ENCODE results near the gene IZUMO1.
"Not testable (repeated sequence)": the region's sequence is repeated elsewhere in the genome, so short reads cannot be mapped to it uniquely, and the experiment has no call there.

IZUMO1 gene

DNA sequence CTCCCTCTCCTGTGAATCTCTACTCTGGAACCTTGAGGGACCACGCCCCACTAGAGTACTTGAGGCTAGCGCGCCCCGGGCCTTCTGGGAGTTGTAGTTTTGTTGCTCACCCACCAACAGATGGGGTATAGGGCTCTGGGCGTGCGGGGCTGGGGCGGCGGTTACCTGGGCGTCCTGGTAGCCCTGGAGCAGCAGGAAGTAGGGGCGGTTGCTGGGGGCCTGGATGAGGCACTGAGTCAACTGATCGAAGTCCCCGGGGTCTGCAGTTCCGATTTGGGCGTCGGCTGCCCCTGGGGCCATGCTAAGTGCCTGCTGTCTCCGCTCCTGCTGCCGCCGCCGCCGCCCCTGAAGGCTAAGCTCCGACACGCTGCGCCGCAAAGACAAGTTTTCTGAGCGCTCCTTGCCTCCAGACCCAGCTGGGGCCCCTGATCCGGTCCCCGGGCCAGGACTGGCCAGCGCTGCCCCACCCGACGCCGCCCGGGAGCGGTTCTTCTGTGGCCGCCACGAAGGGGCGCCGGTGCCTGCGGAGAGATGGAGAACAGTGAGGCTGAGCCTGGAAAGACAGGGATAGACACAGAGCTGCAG lies 11.6 kb downstream of the IZUMO1 start:
- TF ChIP-seq POLR2A (IDR thresholded peaks at IDR 0.05; ENCODE audit: low read length) (no peak), GATA1 (IDR thresholded peaks at IDR 0.05; ENCODE audit: low read depth, low read length) (no peak)

DNA sequence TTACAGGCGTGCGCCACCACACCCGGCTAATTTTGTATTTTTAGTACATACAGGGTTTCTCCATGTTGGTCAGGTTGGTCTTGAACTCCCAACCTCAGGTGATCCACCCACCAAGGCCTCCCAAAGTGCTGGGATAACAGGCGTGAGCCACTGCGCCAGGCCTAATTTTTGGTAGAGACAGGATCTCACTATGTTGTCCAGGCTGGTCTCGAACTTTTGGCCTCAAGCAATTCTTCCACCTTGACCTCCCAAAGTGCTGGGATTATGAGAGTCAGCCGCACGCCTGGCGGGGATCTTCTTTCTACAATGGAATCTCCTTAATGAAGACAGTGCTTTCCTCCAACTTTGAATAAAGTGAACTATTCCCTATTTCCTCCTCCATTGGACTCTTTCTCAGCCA lies 12.1 kb downstream of the IZUMO1 start:
- no peak for DNase-seq

More for the DNA sequence above, 11.6 kb downstream of the IZUMO1 start:
- DNase-seq = no peak

DNA sequence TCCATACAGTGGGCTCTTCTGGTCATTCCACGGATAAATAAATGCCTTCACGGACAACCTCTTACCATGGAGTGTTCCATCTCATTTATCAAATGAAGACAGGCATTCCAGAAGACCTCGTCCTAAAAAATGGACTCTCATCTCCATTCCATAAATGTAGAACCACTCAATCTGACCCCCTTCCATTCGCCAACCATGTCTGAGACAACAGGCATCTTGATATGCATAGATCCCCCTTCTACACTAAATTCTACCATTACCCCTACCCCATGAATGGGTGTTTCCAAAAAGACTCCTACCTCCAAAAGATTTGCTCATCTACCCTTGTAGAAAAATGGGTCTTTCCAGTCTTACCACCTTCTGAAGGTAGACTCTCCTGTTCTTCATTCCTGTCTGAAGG lies 15.3 kb downstream of the IZUMO1 start:
- no peak for DNase-seq

More for the DNA sequence above, 12.1 kb downstream of the IZUMO1 start:
- TF ChIP-seq POLR2A (IDR thresholded peaks at IDR 0.05; ENCODE audit: low read length) = no peak
- TF ChIP-seq GATA1 (IDR thresholded peaks at IDR 0.05; ENCODE audit: low read depth, low read length) = no peak

DNA sequence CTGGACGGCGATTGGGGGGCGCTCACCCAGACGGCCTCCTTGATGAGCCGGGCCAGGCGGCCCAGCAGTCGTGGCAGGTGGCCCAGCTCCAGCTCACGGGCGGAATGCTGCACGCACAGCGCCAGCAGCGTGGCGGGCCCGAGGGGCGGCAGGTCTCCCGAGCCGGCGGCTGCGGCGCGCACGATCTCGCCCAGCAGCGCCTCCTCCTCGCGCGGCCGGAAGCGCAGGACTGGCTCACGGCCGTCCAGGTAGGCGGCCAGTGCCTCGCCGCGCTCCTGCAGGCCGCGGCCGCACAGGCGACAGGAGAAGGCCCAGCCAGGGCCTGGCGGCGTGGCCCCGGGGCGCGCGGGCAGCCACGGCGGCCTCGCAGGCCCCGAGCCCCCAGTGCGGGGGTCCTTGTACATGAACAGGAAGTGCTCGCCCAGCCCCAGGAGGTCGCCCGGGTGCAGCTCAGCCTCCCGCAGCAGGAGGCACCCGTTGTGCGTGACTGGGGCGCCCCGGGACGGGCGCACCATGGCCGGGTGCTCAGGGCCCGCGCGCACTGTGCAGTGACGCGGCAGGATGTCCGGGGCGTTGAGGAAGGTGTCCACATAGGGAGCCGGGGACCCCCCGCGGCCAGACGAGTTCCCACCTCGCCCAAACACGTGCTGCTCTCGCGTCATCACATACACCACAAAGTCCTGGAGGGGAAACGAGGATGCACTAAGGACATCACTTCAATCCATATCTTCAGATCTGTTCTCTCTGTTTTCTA lies 17.6 kb downstream of the IZUMO1 start:
- no peak for DNase-seq
- TF ChIP-seq POLR2A (IDR thresholded peaks at IDR 0.05; ENCODE audit: low read length) (no peak), GATA1 (IDR thresholded peaks at IDR 0.05; ENCODE audit: low read depth, low read length) (no peak)

More for the DNA sequence above, 15.3 kb downstream of the IZUMO1 start:
- TF ChIP-seq GATA1 (IDR thresholded peaks at IDR 0.05; ENCODE audit: low read depth, low read length) (no peak), POLR2A (IDR thresholded peaks at IDR 0.05; ENCODE audit: low read length) (no peak)

DNA sequence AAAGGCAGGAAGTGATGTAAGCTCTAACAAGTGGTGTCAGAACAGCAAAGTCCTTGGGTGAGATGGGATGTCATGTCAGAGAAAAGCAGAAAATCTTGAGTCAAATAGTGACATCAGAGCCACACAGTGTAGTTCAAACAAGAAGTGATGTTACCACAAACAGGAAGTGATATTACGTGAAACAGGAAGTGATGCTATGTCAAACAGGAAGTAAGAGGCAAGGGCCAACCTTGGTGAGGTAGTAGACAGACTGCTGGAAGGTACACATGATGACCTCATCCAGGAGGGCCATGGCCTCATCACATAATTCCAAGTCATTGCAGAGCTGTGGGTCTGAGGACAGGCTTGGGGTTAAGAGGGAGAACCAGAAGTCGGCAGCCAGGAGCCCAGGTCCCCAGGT lies 20.2 kb downstream of the IZUMO1 start:
- no peak for DNase-seq
- TF ChIP-seq POLR2A (IDR thresholded peaks at IDR 0.05; ENCODE audit: low read length) (no peak), GATA1 (IDR thresholded peaks at IDR 0.05; ENCODE audit: low read depth, low read length) (no peak)

DNA sequence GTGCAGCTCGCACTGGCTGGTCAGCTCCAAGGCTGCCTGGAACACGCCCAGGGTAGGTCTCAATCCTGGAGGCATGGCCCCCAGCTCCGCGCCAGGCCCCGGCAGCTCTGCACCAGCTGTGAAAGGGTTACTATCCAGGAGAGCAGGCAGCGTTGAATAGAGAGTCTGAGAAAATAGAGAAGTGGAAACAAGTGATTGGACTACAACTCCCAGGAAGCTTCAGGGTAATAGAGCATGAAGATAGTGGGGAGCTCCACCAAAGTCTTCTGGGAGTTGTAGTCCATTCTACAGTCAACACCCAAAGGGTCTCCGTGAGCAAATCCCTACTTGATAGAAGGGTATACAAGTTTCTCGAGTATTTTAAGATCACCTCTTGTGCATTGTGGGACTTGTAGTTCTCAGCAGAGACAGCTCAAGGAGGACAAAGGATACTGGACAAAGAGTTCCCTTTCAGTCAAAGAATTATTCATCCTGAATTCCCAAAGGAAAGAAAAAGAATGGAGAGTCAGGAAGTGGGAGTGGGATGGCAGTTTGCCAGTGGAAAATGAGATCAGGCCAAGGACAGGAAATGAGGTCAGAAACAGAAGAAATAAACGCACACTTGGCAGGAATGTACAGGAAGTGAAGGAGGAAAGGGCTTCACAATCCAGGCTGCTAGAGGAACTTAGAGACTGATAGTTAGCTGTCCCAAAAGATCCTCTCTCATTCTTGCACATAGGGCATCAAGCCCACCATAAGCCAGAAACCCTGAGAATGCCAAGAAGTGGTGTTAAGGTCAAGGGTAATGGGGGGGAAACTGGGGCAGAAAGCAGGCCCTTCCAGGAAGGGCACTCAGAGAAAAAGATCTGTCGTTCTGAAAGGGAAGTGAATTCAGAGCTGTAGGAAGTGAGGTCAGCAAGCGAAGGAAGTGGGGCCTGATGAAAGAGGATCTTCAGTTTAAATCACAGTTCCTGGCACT lies 21.6 kb downstream of the IZUMO1 start:
- no peak for TF ChIP-seq GATA1 (IDR thresholded peaks at IDR 0.05; ENCODE audit: low read depth, low read length)
- TF ChIP-seq POLR2A (IDR thresholded peaks at IDR 0.05; ENCODE audit: low read length) = no peak
- DNase-seq = peak; percentile 72 to 77

DNA sequence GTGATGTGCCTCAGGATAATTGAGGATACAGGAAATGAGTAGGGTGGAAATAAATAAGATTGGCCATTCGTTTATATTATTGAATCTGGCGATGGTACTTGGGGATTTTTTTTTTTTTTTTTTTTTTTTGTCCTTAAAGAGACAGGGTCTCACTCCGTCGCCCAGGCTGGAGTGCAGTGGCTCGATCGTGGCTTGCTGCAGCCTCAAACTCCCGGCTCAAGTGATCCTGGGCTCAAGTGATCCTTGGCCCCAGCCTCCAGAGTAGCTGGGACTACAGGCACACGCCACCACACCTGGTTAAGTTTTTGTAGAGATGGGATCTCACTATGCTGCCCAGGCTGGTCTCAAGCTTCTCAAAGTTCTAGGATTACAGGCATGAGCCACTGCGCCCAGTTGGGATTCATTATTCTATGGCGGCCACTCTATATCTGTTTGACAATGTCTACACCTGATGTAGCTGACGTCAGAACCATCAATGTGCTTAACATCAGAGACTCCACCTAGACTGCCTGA lies 24.5 kb downstream of the IZUMO1 start:
- TF ChIP-seq POLR2A (IDR thresholded peaks at IDR 0.05; ENCODE audit: low read length) (no peak), GATA1 (IDR thresholded peaks at IDR 0.05; ENCODE audit: low read depth, low read length) (no peak)

DNA sequence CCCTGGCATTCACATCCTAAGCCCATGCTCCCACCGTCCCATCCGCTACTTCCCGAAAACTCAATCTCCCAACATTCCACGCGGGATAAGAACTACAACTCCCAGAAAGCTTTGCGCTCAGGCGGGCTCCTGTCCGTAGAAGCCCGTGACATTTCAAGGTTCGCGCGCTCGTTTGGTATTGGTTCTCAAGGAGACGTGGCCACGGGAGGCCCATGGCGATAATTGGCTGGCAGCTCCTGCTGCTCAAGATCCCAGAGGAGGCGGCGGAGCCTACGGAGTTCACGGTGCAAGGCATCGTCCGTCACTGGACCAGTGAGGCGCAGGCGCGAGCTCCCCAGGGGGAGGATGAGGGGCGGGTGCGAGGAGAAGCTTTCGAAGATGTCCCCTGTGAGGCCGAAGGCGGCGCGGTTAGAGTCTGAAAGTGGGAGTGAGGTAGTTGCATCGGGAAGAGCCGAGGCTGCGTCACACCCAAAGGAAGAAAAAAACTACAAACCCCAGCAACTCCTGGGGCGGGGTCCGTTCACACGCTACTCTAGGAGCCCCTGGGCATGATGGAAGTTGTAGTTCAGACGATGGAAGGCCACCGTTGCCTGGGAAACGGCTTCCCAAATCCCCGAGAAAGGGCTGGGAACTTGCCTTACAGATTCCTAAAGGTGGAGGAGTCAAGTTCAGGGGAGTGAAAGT lies 26.0 kb downstream of the IZUMO1 start:
- peak; percentile 96 to 97 for DNase-seq
- TF ChIP-seq GATA1 (IDR thresholded peaks at IDR 0.05; ENCODE audit: low read depth, low read length) (no peak), POLR2A (IDR thresholded peaks at IDR 0.05; ENCODE audit: low read length) (peak; percentile 72)

More for the DNA sequence above, 24.5 kb downstream of the IZUMO1 start:
- no peak for DNase-seq

DNA sequence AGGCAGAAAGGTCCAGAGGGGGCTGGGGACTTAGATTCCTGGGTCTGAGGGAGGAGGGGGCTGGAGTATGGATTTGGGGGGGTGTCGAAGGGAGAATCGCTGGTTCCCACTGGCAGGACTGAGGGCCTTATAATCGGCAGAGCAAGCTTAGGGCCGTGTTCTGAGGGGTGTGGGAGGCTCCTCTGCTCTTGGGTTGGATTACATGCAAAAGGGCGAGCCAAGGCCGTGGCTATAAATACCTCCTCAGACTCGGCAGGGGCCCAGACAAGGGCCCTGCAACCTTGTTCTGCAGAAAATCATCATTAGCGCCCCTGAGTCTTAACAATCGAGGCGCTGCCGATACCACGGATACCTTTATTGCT lies 26.5 kb downstream of the IZUMO1 start:
- TF ChIP-seq GATA1 (IDR thresholded peaks at IDR 0.05; ENCODE audit: low read depth, low read length) = no peak
- TF ChIP-seq POLR2A (IDR thresholded peaks at IDR 0.05; ENCODE audit: low read length) = no peak

DNA sequence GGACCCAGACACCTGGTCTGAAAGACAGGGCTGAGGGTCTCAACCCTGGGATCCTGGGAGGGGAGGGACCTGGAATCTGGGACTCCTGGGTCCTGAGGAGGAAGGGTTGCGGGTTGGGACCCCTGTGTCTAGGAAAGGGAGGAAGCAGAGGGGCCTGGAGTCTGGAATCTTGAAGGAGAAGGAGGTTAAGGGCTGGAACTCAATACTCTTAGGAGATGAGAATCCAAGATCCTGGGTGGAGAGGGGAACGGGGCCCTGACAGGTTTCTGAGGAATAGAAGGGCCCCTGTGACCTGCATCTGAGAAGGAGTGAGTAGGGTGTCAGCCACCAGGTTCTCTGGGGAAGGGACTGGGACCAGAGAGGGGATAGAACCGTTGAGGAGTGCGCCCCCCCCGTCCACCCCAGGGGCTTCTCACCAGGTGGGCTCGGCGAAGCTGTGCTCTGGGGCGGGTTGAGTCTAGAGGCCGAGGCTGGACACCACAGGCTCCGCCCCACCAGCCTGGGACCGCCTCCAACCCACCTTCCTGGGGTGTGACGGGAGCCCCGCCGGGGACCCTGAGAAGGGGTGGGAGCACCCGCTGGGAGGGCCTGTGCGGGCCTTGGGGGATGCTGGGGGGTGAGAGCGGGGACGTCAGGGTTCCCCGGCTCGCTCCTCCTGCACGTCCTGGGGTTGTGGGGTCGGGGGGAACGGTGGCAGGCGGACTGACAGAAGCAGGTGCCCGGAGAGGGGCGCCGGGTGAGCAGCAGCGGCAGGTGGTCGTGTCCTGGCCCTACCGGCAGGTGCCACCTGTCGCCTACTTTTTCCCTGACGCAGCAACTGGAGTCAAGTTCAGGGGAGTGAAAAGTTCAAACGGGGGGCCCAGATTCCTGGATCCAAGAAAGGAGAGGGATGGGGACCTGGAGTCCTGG lies 27.2 kb downstream of the IZUMO1 start, which contains the start of gene MAMSTR:
Gene MAMSTR, minus strand, starts transcription at position 463 of the 909 bp plus-strand sequence. CDS start 694 bp downstream, outside the sequence.
- TF ChIP-seq POLR2A (IDR thresholded peaks at IDR 0.05; ENCODE audit: low read length) = no peak
- no peak for TF ChIP-seq GATA1 (IDR thresholded peaks at IDR 0.05; ENCODE audit: low read depth, low read length)
- DNase-seq = no peak

More for the DNA sequence above, 26.5 kb downstream of the IZUMO1 start:
- DNase-seq = no peak

DNA sequence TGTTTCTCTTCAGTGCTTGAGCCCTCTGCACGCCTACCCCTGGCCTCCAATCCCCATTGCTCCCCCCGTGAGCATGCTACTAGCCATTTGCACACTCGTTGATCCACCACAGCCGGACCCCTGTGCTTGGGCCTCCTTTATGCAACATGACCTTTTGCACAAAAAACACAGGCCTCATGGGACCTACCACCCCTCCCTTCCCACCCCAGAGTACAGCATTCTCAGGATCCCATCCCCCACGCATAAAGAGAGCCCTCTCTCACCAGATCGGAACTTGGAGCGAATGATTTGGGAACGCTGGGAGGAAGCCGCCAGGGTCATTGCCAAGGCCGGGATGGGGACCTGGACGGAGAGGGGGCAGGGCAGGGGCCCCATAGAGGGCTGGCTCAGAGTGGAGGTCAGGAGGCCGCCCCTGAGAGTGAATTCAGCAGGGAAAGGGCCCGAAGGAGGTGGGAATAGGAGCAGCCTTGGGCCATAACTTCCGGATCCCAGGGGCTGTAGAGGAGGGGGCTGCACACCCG lies 27.9 kb downstream of the IZUMO1 start:
- DNase-seq = no peak
- TF ChIP-seq GATA1 (IDR thresholded peaks at IDR 0.05; ENCODE audit: low read depth, low read length) (no peak), POLR2A (IDR thresholded peaks at IDR 0.05; ENCODE audit: low read length) (no peak)

DNA sequence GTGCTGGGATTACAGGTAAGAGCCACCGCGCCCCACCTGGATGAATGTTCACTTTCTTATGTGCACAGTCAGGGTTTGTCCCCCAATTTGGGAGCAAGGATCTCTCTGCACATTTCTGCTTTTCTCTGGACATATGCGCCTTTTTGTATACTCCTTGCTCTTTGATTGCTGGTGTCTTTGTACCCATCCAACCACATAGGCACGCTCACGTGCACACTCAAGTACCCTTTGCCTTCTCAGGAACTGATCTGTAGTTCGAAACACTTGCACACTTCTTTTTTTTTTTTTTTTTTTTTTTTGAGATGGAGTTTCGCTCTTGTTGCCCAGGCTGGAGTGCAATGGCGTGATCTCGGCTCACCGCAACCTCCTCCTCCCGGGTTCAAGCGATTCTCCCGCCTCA lies 28.6 kb downstream of the IZUMO1 start:
- not testable (repeated sequence) for DNase-seq
